Heart right ventricle (tissue), 16 donors: ENCODE measurements around the gene MGMT. TPM values are rescaled to one million over a fixed set of nuclear protein-coding genes. Genes with fewer than 3 reads are reported as not detected.
A peak's percentile ranks its signal among the peaks of the same experiment; 100 is the strongest.

Experiments
- ATAC-seq, 8 donors: fragments of 200-7000 bp; cut with Tn5 transposase; one replicate each; pipeline ENCODE4 v1.9.1; 2020; ENCODE audit warnings: mild to moderate bottlenecking in 8 of 8, moderate library complexity in 8 of 8, moderate number of reproducible peaks in 1 of 8
- DNase-seq, 2 donors: peaks; one replicate each; pipeline ENCODE4 v3.0.0-alpha.2; 2020
- H3K27ac ChIP-seq, 10 donors: fragments of 200-600 bp; sonication (generic) in 2 of 10; one replicate each; pipeline versions ENCODE4 v1.5.0 to v1.8.0; 2020 to 2022; ENCODE audit warnings: mild to moderate bottlenecking in 3 of 10
- H3K27me3 ChIP-seq, 7 donors: fragments of 200-600 bp; one replicate each; pipeline ENCODE4 v1.8.0; 2021 to 2022; ENCODE audit warnings: mild to moderate bottlenecking in 2 of 7
- H3K36me3 ChIP-seq, 9 donors: fragments of 200-600 bp; sonication (generic) in 1 of 9; one replicate each; pipeline versions ENCODE4 v1.5.0 to v1.8.0; 2020 to 2022; ENCODE audit warnings: mild to moderate bottlenecking in 2 of 9
- H3K4me1 ChIP-seq, 9 donors: fragments of 200-600 bp; sonication (generic) in 1 of 9; one replicate each; pipeline versions ENCODE4 v1.5.0 to v1.8.0; 2020 to 2022; ENCODE audit warnings: mild to moderate bottlenecking in 4 of 9
- H3K4me3 ChIP-seq, 10 donors: fragments of 200-600 bp; sonication (generic) in 2 of 10; one replicate each; pipeline versions ENCODE4 v1.5.0 to v1.8.0; 2020 to 2022; ENCODE audit warnings: mild to moderate bottlenecking in 7 of 10, moderate library complexity in 2 of 10
- H3K9me3 ChIP-seq, 11 donors: fragments of 200-600 bp in 10 of 11; sonication (generic) in 2 of 11; one replicate each; pipeline versions ENCODE4 v1.5.0 to v1.8.0; 2013 to 2022; ENCODE audit warnings: mild to moderate bottlenecking in 2 of 11, control low read depth in 1 of 11, moderate library complexity in 1 of 11
- WGBS, 2 donors: extraction: QIAGEN DNeasy Blood & Tissue Kit; methylation state at CpG; one replicate each; pipeline ENCODE4 v1.1.7; 2013; ENCODE audit warnings: inconsistent platforms in 1 of 2; 5-methylcytosine and 5-hydroxymethylcytosine counted together
- intact Hi-C, 10 donors: fragments of 100-400 bp; cut with DNase I; formaldehyde crosslinking; loops; one replicate each; pipeline versions ENCODE4 v1.11.1 to v1.14.2; 2022
- polyA plus RNA-seq, 2 donors: library from polyadenylated mRNA; stranded (reverse); fragments of 200-250 nt; gene quantifications; one replicate each; pipeline ENCODE4 v1.2.3, GENCODE V29; 2013
- total RNA-seq, 10 donors: library from RNA; stranded (reverse); fragmentation: NEBNext Ultra II Directional in 3 of 10; extraction: Animal tissue kit (Norgen Biotek cat#: 25700) in 3 of 10; gene quantifications; one replicate each; pipeline versions ENCODE4 v1.2.1 to v1.2.4, GENCODE V29; 2021 to 2023
- TF ChIP-seq, protein P1 (sequence below), 9 donors: fragments of 200-600 bp; sonication (generic) in 2 of 9; IDR thresholded peaks; one replicate each; pipeline versions ENCODE4 v1.5.0 to v1.8.0; 2021 to 2022; ENCODE audit warnings: antibody characterized with exemption in 9 of 9, mild to moderate bottlenecking in 5 of 9, moderate library complexity in 1 of 9
- donor health status: Arrhythmogenic right ventricular cardiomyopathy.
- donor health status: ischemic (EF 13 %, LVEDD 7.1; RV severe dilation, severe dysfunction).
- donor health status: healthy with polysubstance abuse.
- donor health status: DM: no; HTN: yes; CAD: no.
- donor health status: DM: no; HTN: no; CAD: no.
- donor health status: ischemic (EF 25% LVEDD 6.9; RV normal size, moderate dysfunction).
- donor health status: ischemic (EF 25% LVEDD 5.7; RV mildly dilated, moderate dysfunction).
- donor health status: healthy.
- donor health status: DM: yes; HTN: yes; CAD: no.
- donor health status: Ischemic cardiomyopathy.
- donor health status: ischemic (EF 35%, LVEDD 5.7; RV mildly dilated, moderate dysfunction).
- donor health status: nonischemic (EF 11% LVEDD 7.7; RV severe dilation, severe dysfunction).
- donor health status: DM: yes; HTN: yes; CAD: no.
- donor health status: PGD.
- donor health status: ischemic (EF 29% LVEDD 5.4; RV normal size, mild dysfunction).
- donor health status: nonischemic (EF 23%, LVEDD 6.1; RV moderate dilation, normal function).

Gene MGMT
- total and polyA plus RNA-seq, 12 donors, result 8.4 to 17.8 (median 12.9) TPM

DNA sequence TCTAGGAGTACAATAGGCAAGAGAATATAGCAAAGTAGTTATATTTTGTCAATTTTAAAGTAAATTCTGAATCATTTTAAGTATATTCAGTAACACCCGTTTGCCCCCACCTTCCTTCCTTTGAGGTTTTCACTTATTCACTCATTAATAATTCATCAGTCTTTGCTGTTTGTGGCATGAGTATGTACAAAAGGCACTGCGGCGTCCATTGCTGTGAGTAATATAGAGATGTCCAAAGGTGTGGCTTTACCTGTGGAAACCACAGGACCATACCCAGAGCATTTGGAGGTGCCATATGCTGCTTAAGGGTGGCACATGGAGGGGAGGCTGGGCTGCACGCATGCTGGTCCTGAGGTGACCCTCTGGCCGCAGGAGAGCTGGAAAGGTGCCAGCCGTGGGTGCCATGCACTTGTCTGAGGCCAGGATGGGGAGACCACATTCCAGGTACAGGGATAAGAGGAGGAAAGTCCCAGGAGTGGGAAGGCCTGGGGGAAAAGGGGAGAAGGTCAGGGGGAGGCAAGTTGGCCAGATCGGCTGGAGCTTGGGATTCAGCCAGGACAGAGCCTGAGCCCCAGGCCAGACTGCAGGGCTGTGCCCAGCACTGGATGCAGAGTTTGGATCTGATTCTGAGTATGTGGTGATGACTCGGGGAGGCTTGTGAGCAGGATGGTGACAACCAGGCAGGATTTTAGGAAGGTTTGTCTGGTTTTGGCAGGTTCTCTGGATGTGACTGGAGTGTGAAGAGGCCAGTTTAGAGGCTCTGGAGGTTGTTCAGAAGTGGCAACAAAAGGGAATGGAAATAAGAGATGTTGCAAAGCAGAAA lies 223.4 kb downstream of the MGMT start:
- H3K4me3 ChIP-seq, result no peak overlapping the region
- ATAC-seq (no peak), DNase-seq (no peak)
- H3K27me3 ChIP-seq, result no peaks in the 10 kb centered on the region
- peak overlapping the region in 3 of 10 donors; percentile 8 to 25 (median 14) for H3K27ac ChIP-seq
- intact Hi-C loops, result no loop called here
- 78 to 86% methylated on average over 8 of the region's 8 CpGs for WGBS, 2 donors
- TF ChIP-seq, protein P1, sequence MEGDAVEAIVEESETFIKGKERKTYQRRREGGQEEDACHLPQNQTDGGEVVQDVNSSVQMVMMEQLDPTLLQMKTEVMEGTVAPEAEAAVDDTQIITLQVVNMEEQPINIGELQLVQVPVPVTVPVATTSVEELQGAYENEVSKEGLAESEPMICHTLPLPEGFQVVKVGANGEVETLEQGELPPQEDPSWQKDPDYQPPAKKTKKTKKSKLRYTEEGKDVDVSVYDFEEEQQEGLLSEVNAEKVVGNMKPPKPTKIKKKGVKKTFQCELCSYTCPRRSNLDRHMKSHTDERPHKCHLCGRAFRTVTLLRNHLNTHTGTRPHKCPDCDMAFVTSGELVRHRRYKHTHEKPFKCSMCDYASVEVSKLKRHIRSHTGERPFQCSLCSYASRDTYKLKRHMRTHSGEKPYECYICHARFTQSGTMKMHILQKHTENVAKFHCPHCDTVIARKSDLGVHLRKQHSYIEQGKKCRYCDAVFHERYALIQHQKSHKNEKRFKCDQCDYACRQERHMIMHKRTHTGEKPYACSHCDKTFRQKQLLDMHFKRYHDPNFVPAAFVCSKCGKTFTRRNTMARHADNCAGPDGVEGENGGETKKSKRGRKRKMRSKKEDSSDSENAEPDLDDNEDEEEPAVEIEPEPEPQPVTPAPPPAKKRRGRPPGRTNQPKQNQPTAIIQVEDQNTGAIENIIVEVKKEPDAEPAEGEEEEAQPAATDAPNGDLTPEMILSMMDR (IDR thresholded peaks at IDR 0.05), result no peak
- H3K9me3 ChIP-seq, result no peaks in the 10 kb centered on the region
- H3K4me1 ChIP-seq, result peaks cover 3 to 26% (median 13%) of the 10 kb centered on the region in 9 donors
- H3K36me3 ChIP-seq, result no peaks in the 10 kb centered on the region

DNA sequence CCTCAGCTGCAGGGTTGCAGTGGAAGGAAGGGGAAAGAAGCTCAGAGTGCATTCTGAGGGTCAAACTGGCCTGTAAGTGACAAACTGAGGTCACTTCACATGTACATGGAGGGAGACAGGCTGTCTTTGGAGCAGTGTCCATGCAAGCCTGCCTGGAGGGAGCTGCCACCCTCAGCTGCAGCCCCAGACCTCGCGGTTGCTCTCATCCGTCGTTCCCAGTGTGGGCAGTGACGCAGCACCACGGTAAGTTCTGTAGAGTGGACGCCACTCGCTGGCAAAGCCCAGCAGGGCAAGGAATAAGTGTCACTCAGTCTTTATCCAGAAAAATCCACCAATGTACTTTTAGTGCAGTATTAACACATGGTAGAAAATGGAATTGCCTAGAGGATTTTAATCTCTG lies 225.7 kb downstream of the MGMT start:
- H3K9me3 ChIP-seq, result no peaks in the 10 kb centered on the region
- no peak overlapping the region for H3K4me3 ChIP-seq
- no peaks in the 10 kb centered on the region for H3K27me3 ChIP-seq
- no peak overlapping the region for H3K27ac ChIP-seq
- no peak for ATAC-seq
- 96 to 97% methylated on average over 8 of the region's 8 CpGs for WGBS, 2 donors
- TF ChIP-seq, protein P1 (IDR thresholded peaks at IDR 0.05), result no peak
- intact Hi-C loops, result no loop called here
- H3K36me3 ChIP-seq, result no peaks in the 10 kb centered on the region
- H3K4me1 ChIP-seq, result peaks cover 5 to 32% (median 13%) of the 10 kb centered on the region in 9 donors
- no peak for DNase-seq

DNA sequence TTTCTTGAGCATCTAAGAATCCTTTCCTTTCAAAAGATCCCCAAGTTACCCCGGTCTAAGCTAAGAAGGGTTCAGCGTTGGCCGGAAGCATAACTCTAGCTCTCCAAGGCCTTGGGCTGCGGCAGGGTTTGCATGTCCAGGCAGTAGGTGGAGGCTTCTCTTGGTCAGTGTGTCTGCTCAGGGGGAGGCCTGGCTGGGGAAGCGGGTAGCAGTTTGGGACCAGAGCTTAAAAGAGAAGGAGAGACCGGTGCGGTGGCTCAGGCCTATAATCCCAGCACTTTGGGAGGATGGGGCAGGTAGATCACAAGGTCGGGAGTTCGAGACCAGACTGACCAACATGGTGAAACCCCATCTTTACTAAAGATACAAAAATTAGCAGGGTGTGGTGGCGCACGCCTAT lies 226.3 kb downstream of the MGMT start:
- TF ChIP-seq, protein P1 (IDR thresholded peaks at IDR 0.05), result no peak

DNA sequence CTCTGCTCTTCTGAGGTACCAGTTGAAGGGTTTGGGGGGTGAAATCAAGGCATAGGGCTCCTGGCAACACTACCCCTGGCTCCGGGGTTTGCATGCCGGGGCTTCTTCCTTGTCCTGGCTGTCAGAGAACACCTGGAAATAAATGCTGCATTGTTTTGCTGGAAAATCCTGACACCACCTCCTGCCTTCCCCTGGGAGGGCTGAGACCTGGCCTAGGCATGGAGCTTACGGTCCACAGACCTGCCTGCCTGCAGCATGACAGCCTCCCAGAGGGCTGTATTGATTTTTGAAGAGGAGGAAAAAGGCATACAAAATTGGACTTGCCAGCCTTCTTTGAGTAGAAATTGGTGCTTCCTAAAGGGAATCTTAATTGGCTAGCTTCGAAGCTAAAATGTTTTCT lies 227.1 kb downstream of the MGMT start:
- Histone ChIP-seq H3K4me3 (no peak overlapping the region), H3K27ac (peak overlapping the region in 1 of 10 donors; percentile 60), H3K9me3 (no peaks in the 10 kb centered on the region), H3K4me1 (peaks cover 5 to 32% (median 13%) of the 10 kb centered on the region in 9 donors), H3K27me3 (no peaks in the 10 kb centered on the region), H3K36me3 (no peaks in the 10 kb centered on the region)
- WGBS, 2 donors, result 49 to 50% methylated on average over 4 of the region's 4 CpGs
- DNase-seq (no peak), ATAC-seq (peak in 1 of 8 donors; percentile 20)
- intact Hi-C loops, result no loop called here
- TF ChIP-seq, protein P1 (IDR thresholded peaks at IDR 0.05), result no peak

More for the DNA sequence above, 226.3 kb downstream of the MGMT start:
- no peaks in the 10 kb centered on the region for H3K9me3 ChIP-seq
- no peaks in the 10 kb centered on the region for H3K27me3 ChIP-seq
- H3K27ac ChIP-seq, result no peak overlapping the region
- ATAC-seq (no peak), DNase-seq (no peak)
- intact Hi-C loops, result no loop called here
- WGBS, 2 donors, result 98 to 99% methylated on average over 11 of the region's 11 CpGs
- H3K4me3 ChIP-seq, result no peak overlapping the region
- peaks cover 5 to 32% (median 13%) of the 10 kb centered on the region in 9 donors for H3K4me1 ChIP-seq
- H3K36me3 ChIP-seq, result no peaks in the 10 kb centered on the region
